Measurements from ENCODE around the gene ZYG11B.
"Not testable (repeated sequence)": the region's sequence is repeated elsewhere in the genome, so short reads cannot be mapped to it uniquely, and the experiment has no call there.

The ZYG11B gene

DNA sequence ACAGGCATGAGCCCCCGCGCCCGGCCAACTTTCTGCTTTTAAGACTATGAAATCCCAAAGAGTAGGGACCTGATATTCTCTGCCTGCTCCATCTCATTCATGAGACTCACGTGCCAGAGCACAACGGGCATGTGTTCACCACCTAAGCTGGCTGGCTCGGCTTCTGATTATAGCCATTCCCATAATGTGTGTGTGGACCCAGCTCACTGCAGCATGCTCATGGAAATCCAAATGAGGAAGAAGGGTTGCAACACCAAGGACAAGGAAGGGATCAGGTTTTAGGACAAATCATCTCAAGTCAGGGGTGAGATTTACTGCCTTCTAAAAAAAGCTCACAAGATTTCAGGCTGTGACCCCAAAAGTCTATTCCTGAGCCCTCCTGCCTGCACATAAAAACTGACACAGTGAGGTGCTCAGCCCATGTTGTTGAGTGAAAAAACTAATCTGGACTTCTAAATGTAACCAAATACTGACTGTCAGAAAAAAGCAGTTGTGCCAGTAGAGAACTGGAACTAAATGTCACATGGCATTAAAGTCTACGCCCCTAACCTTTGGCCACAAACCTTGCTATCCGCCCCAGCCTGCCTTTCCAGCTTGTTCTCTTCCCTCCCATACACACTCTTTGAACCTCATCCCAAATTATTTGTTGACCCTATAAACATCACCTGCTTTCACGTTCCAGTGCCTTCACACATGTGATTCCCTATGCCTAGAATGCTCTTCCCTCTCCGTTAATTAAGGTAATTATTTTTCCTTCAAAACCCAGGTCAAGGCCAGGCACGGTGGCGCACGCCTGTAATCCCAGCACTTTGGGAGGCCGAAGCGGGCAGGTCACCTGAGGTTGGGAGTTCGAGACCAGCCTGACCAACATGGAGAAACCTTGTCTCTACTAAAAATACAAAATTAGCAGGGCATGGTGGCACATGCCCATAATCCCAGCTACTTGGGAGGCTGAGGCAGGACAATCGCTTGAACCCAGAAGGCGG, 19.0 kb upstream of the ZYG11B start:
- H3K4me3 ChIP-seq (ENCODE audit: low read depth, low read length), result no peak overlapping the region
- DNase-seq (ENCODE audit: low read depth, low spot score), result no peak
- TF ChIP-seq, protein P1, sequence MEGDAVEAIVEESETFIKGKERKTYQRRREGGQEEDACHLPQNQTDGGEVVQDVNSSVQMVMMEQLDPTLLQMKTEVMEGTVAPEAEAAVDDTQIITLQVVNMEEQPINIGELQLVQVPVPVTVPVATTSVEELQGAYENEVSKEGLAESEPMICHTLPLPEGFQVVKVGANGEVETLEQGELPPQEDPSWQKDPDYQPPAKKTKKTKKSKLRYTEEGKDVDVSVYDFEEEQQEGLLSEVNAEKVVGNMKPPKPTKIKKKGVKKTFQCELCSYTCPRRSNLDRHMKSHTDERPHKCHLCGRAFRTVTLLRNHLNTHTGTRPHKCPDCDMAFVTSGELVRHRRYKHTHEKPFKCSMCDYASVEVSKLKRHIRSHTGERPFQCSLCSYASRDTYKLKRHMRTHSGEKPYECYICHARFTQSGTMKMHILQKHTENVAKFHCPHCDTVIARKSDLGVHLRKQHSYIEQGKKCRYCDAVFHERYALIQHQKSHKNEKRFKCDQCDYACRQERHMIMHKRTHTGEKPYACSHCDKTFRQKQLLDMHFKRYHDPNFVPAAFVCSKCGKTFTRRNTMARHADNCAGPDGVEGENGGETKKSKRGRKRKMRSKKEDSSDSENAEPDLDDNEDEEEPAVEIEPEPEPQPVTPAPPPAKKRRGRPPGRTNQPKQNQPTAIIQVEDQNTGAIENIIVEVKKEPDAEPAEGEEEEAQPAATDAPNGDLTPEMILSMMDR (IDR thresholded peaks at IDR 0.05; ENCODE audit: insufficient read depth, low read length, missing control alignments), result no peak
- POLR2A ChIA-PET, result no interaction called here
- CTCF ChIA-PET, result interaction anchor here (1.1 to 1.4 kb wide), 2 partner anchors 20 to 477 kb away, joined by 3 read pairs; no protein-coding TSS in a partner anchor

DNA sequence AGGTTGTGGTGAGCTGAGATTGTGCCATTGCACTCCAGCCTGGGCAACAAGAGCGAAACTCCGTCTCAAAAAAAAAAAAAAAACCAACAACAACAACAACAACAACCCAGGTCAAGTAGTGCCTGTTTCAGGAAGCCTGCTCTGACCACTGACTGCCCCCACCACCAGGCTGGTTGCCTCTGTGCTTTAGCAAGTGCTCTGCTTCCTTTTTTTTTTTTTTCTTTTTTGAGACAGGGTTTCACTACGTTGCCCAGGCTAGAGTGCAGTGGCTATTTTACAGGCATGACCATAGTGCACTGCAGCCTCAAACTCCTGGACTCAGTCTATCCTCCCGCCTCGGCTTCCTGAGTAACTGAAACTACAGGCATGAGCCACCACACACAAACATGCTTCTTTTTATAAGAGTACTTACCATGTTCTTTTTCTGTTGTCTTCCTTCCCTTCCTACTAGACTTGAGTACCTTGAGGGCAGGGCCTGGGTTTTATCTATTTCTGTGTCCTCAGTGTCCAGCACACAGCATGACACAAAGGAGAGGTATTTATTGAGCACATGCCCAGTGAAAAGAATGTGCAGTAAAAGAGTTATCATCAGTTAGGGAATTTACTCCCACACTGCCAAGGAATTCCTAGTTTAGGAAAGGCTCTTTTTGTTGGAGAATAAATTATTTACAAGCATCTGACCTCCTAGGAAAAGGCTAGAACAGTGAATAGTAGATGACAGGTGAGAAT, 18.2 kb upstream of the ZYG11B start:
- DNase-seq (ENCODE audit: low read depth, low spot score), result peak; percentile 54
- H3K4me3 ChIP-seq (ENCODE audit: low read depth, low read length), result no peak overlapping the region
- POLR2A ChIA-PET, result no interaction called here
- TF ChIP-seq, protein P1 (IDR thresholded peaks at IDR 0.05; ENCODE audit: insufficient read depth, low read length, missing control alignments), result no peak
- CTCF ChIA-PET, result interaction anchor here (1.4 kb wide), 1 partner anchor 476 kb away, joined by 3 read pairs; no protein-coding TSS in a partner anchor

DNA sequence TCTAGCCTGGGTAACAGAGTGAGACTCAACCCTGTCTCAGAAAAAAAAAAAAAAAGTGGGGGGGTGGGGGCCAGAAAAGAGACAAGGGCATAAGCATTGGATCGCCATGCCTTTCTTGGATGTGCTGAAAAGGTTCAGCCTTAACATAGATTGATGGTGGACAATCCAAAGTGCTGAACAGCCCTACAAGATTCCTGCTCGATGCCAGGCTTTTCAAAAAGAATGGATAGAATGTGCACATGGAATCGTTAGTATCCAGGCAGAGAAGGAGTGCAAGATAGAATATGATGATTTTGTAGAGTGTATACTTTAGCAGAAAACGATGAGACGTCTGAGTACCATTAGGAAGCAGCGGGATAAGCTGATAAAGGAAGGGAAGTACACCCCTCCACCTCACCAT, 17.2 kb upstream of the ZYG11B start:
- TF ChIP-seq, protein P1 (IDR thresholded peaks at IDR 0.05; ENCODE audit: insufficient read depth, low read length, missing control alignments), result no peak
- POLR2A ChIA-PET, result no interaction called here
- DNase-seq (ENCODE audit: low read depth, low spot score), result no peak
- CTCF ChIA-PET, result no interaction called here
- H3K4me3 ChIP-seq (ENCODE audit: low read depth, low read length), result no peak overlapping the region

DNA sequence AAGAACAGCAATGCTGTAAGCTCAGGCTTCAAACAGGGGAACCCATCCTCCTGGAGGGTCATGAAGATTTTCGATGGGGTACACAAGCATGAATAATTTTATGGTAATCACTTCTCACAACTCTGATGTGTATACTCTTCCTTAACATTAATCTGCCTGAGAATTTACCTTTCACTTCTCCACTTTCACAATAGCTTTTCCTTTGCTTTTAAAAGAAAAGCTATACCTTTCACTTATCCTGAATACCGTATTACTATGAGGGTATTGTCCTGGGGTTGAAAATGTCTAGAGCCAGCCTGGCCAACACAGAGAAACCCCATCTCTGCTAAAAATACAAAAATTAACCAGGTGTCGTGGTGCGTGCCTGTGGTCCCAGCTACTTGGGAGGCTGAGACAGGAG, 12.7 kb upstream of the ZYG11B start:
- ChIA-PET POLR2A (no interaction called here), CTCF (interaction anchor here (1.0 to 1.2 kb wide), 2 partner anchors 12 to 34 kb away, joined by 3 to 4 read pairs; no protein-coding TSS in a partner anchor)

DNA sequence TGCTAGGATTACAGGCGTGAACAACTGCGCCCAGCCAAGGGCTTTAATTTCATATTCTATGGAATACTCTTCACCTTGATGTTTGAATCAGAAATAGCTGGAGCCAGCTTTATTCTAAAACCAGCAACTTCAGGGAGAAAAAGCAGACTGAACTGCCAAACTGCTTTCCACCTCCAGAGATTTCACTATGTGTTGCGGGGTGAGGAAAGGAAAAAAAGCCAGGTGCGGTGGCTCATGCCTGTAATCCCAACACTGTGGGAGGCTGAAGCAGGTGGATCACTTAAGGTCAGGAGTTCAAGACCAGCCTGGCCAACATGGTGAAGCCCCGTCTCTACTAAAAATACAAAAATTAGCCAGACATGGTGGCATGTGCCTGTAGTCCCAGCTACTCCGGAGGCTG, 11.0 kb upstream of the ZYG11B start:
- not testable (repeated sequence) for DNase-seq (ENCODE audit: low read depth, low spot score); H3K4me3 ChIP-seq (ENCODE audit: low read depth, low read length)
- POLR2A ChIA-PET, result interaction anchor here (0.5 kb wide), 1 partner anchor 16 kb away, joined by 4 read pairs; no protein-coding TSS in a partner anchor
- CTCF ChIA-PET, result interaction anchor here (0.8 kb wide), 1 partner anchor 29 kb away, joined by 4 read pairs; no protein-coding TSS in a partner anchor

More for the DNA sequence above, 12.7 kb upstream of the ZYG11B start:
- TF ChIP-seq, protein P1 (IDR thresholded peaks at IDR 0.05; ENCODE audit: insufficient read depth, low read length, missing control alignments), result no peak
- DNase-seq (ENCODE audit: low read depth, low spot score), result no peak
- no peak overlapping the region for H3K4me3 ChIP-seq (ENCODE audit: low read depth, low read length)

DNA sequence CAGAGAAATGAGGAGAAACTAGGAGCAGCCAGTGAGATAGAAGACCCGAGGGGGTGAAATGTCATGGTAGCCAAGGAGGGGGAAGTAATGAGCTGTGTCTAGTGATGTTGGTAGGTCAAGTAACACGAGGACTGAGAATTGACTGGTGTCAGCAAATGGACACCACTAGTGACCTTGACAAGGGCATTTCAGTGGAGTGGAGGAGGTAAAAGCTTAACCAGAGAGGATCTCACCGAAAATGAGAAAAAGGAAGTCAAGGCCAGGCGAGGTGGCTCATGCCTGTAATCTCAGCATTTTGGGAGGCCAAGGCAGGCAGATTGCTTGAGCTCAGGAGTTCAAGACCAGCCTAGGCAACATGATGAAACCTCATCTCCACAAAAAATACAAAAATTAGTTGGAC, 3.0 kb upstream of the ZYG11B start:
- ChIA-PET CTCF (no interaction called here), POLR2A (no interaction called here)
- TF ChIP-seq, protein P1 (IDR thresholded peaks at IDR 0.05; ENCODE audit: insufficient read depth, low read length, missing control alignments), result no peak
- DNase-seq (ENCODE audit: low read depth, low spot score), result no peak
- H3K4me3 ChIP-seq (ENCODE audit: low read depth, low read length), result no peak overlapping the region
